Right atrium auricular region (tissue), 2 donors: Measurements from ENCODE around the gene P2RY6. TPM values are rescaled to one million over a fixed set of nuclear protein-coding genes. Genes with fewer than 3 reads are reported as not detected.

Experiments
- DNase-seq: peaks from one replicate; pipeline ENCODE4 v3.0.0-alpha.2; 2019; ENCODE audit warnings: low spot score
- H3K27ac ChIP-seq, 2 donors: fragments of 200-600 bp; sonication (generic); 1 replicate in 1 of 2; 2 replicates in 1 of 2; pipeline ENCODE4 v1.5.1; 2016 to 2019
- H3K27me3 ChIP-seq, 2 donors: fragments of 200-600 bp; sonication (generic); one replicate each; pipeline versions ENCODE4 v1.5.1 to v1.6.0; 2017 to 2019
- H3K36me3 ChIP-seq: fragments of 200-600 bp; sonication (generic); one replicate; pipeline ENCODE4 v1.5.1; 2016
- H3K4me1 ChIP-seq, 2 donors: fragments of 200-600 bp; sonication (generic); one replicate each; pipeline versions ENCODE4 v1.5.1 to v1.6.0; 2017 to 2019
- H3K4me3 ChIP-seq, 2 donors: fragments of 200-600 bp; sonication (generic); 1 replicate in 1 of 2; 2 replicates in 1 of 2; pipeline ENCODE4 v1.5.1; 2017 to 2019; ENCODE audit warnings: mild to moderate bottlenecking in 1 of 2, moderate library complexity in 1 of 2
- H3K9me3 ChIP-seq, 2 donors: fragments of 200-600 bp; sonication (generic); one replicate each; pipeline ENCODE4 v1.5.1; 2019
- CTCF ChIP-seq, 2 donors: fragments of 200-600 bp; sonication (generic); IDR thresholded peaks; one replicate each; pipeline ENCODE4 v1.5.1; 2019; ENCODE audit warnings: antibody characterized with exemption in 2 of 2
- total RNA-seq, 2 donors: library from RNA; depleted of rRNA; stranded (reverse); fragments of >200 nt; gene quantifications; one replicate each; pipeline ENCODE4 v1.1.0, GENCODE V29; 2016

The P2RY6 gene
- total RNA-seq, 2 donors from 2014 or later: 0.19 to 1.9 TPM

GRCh38 chr11:73314117-73314961, 42.2 kb downstream of the P2RY6 start:
- no peaks in the 10 kb centered on the region for H3K27me3 ChIP-seq
- H3K36me3 ChIP-seq: peaks cover 5% of the 10 kb centered on the region
- no peaks in the 10 kb centered on the region for H3K9me3 ChIP-seq
- TF ChIP-seq CTCF (IDR thresholded peaks at IDR 0.05): no peak
- peak; percentile 77 for DNase-seq
- H3K4me3 ChIP-seq: peak overlapping the region in 1 of 2 donors; percentile 72
- peak overlapping the region; percentile 95 to 98 for H3K27ac ChIP-seq
- H3K4me1 ChIP-seq: peaks cover 0 to 99% of the 10 kb centered on the region in 2 donors

GRCh38 chr11:73315293-73316020, 43.3 kb downstream of the P2RY6 start:
- DNase-seq: no peak
- peaks cover 5% of the 10 kb centered on the region for H3K36me3 ChIP-seq
- H3K4me3 ChIP-seq: no peak overlapping the region

GRCh38 chr11:73316422-73316821, 44.3 kb downstream of the P2RY6 start:
- Histone ChIP-seq H3K36me3 (peaks cover 5% of the 10 kb centered on the region), H3K4me1 (peaks cover 0 to 99% of the 10 kb centered on the region in 2 donors), H3K27me3 (no peaks in the 10 kb centered on the region), H3K9me3 (no peaks in the 10 kb centered on the region), H3K27ac (peak overlapping the region; percentile 95 to 98), H3K4me3 (no peak overlapping the region)
- no peak for DNase-seq
- TF ChIP-seq CTCF (IDR thresholded peaks at IDR 0.05): no peak

More at GRCh38 chr11:73315293-73316020, 43.3 kb downstream of the P2RY6 start:
- Histone ChIP-seq H3K4me1 (peaks cover 0 to 99% of the 10 kb centered on the region in 2 donors), H3K27ac (peak overlapping the region; percentile 95 to 98), H3K27me3 (no peaks in the 10 kb centered on the region), H3K9me3 (no peaks in the 10 kb centered on the region)
- TF ChIP-seq CTCF (IDR thresholded peaks at IDR 0.05): no peak

- H3K4me1 ChIP-seq: peaks cover 0 to 99% of the 10 kb centered on the region in 2 donors
- H3K36me3 ChIP-seq: no peaks in the 10 kb centered on the region
- no peak for TF ChIP-seq CTCF (IDR thresholded peaks at IDR 0.05)
- H3K27me3 ChIP-seq: no peaks in the 10 kb centered on the region
- no peaks in the 10 kb centered on the region for H3K9me3 ChIP-seq
- no peak for DNase-seq
- H3K4me3 ChIP-seq: no peak overlapping the region
- peak overlapping the region; percentile 95 to 98 for H3K27ac ChIP-seq
Observed at GRCh38 chr11:73317373-73317772, 45.2 kb downstream of the P2RY6 start.

GRCh38 chr11:73317803-73318202, 45.7 kb downstream of the P2RY6 start:
- no peaks in the 10 kb centered on the region for H3K27me3 ChIP-seq
- no peak for DNase-seq
- no peaks in the 10 kb centered on the region for H3K36me3 ChIP-seq
- TF ChIP-seq CTCF (IDR thresholded peaks at IDR 0.05): no peak
- H3K4me3 ChIP-seq: no peak overlapping the region
- H3K9me3 ChIP-seq: no peaks in the 10 kb centered on the region
- peaks cover 0 to 99% of the 10 kb centered on the region in 2 donors for H3K4me1 ChIP-seq
- peak overlapping the region; percentile 95 to 98 for H3K27ac ChIP-seq
